WTC11 (cell line): ENCODE measurements around the gene RGS11. TPM values are rescaled to one million over a fixed set of nuclear protein-coding genes. Genes with fewer than 3 reads are reported as not detected.

Source experiments
- ATAC-seq: fragments of 200-7000 bp; cut with Tn5 transposase; 2 replicates; pipeline ENCODE4 v1.10.0; 2021; ENCODE audit warnings: mild to moderate bottlenecking, moderate library complexity
- CTCF ChIA-PET: fragments of 300-600 bp; sonication (Branson Sonifier 250); formaldehyde crosslinking; loops from one replicate; lab custom pipeline; 2021; ENCODE audit warnings: antibody characterized with exemption; lab: Charles Lee
- POLR2A ChIA-PET: fragments of 350-600 bp; sonication (Branson Sonifier 250); formaldehyde crosslinking; loops from one replicate; lab custom pipeline; 2021; ENCODE audit warnings: antibody characterized with exemption; lab: Charles Lee
- DNase-seq: peaks from one replicate; pipeline ENCODE4 v3.0.0; 2021; ENCODE audit warnings: low spot score
- H3K27ac Mint-ChIP-seq: 2 replicates; pipeline ENCODE4 v1.8.0; 2021; ENCODE audit warnings: mixed read lengths
- H3K27me3 Mint-ChIP-seq: 2 replicates; pipeline ENCODE4 v1.8.0; 2021; ENCODE audit warnings: low read depth, mild to moderate bottlenecking, moderate library complexity, mixed read lengths
- H3K36me3 Mint-ChIP-seq: 2 replicates; pipeline ENCODE4 v1.8.0; 2021; ENCODE audit warnings: mixed read lengths
- H3K4me1 Mint-ChIP-seq: 2 replicates; pipeline ENCODE4 v1.8.0; 2022; ENCODE audit warnings: mixed read lengths
- H3K4me3 Mint-ChIP-seq: 2 replicates; pipeline ENCODE4 v1.8.0; 2021; ENCODE audit warnings: mild to moderate bottlenecking, moderate library complexity, mixed read lengths
- H3K9me3 Mint-ChIP-seq: 2 replicates; pipeline ENCODE4 v1.8.0; 2021; ENCODE audit warnings: mixed read lengths
- CBFB ChIP-seq: sonication (generic); formaldehyde crosslinking; IDR thresholded peaks from 2 replicates; pipeline ENCODE4 v1.8.1; 2022; ENCODE audit warnings: mild to moderate bottlenecking, low read depth, missing genetic modification reagents
- E2F5 ChIP-seq: sonication (generic); formaldehyde crosslinking; IDR thresholded peaks from 2 replicates; pipeline ENCODE4 v1.8.1; 2022; ENCODE audit warnings: mild to moderate bottlenecking, moderate library complexity, missing genetic modification reagents
- EMX1 ChIP-seq: fragments of 250-450 bp; sonication (Bioruptor Pico); IDR thresholded peaks from 2 replicates; pipeline ENCODE4 v1.8.0; 2021; ENCODE audit warnings: mild to moderate bottlenecking
- ESRRA ChIP-seq: sonication (generic); formaldehyde crosslinking; IDR thresholded peaks from 2 replicates; pipeline ENCODE4 v1.8.1; 2022; ENCODE audit warnings: mild to moderate bottlenecking, missing genetic modification reagents, borderline replicate concordance
- FOXP1 ChIP-seq: sonication (generic); formaldehyde crosslinking; IDR thresholded peaks from 2 replicates; pipeline ENCODE4 v1.8.0; 2022; ENCODE audit warnings: missing genetic modification reagents, mild to moderate bottlenecking, moderate library complexity, borderline replicate concordance
- IRF1 ChIP-seq: sonication (generic); formaldehyde crosslinking; IDR thresholded peaks from 2 replicates; pipeline ENCODE4 v1.8.0; 2023; ENCODE audit warnings: missing genetic modification reagents
- JUN ChIP-seq: sonication (generic); formaldehyde crosslinking; IDR thresholded peaks from 2 replicates; pipeline ENCODE4 v1.8.0; 2023; ENCODE audit warnings: mild to moderate bottlenecking, missing genetic modification reagents
- MYBL2 ChIP-seq: sonication (generic); formaldehyde crosslinking; IDR thresholded peaks from 2 replicates; pipeline ENCODE4 v1.8.1; 2023; ENCODE audit warnings: mild to moderate bottlenecking, moderate library complexity, missing genetic modification reagents
- NFYB ChIP-seq: sonication (generic); formaldehyde crosslinking; conservative IDR thresholded peaks from 2 replicates; pipeline ENCODE4 v1.8.0; 2022; ENCODE audit warnings: low read depth, missing genetic modification reagents
- NR1H2 ChIP-seq: sonication (generic); formaldehyde crosslinking; IDR thresholded peaks from 2 replicates; pipeline ENCODE4 v1.9.0; 2021; ENCODE audit warnings: mild to moderate bottlenecking, moderate library complexity, missing genetic modification reagents
- NR2C2 ChIP-seq: sonication (generic); formaldehyde crosslinking; IDR thresholded peaks from 2 replicates; pipeline ENCODE4 v1.8.0; 2022; ENCODE audit warnings: mild to moderate bottlenecking, missing genetic modification reagents
- OVOL2 ChIP-seq: fragments of 250-450 bp; sonication (Bioruptor Pico); IDR thresholded peaks from 2 replicates; pipeline ENCODE4 v1.9.0; 2021; ENCODE audit warnings: mild to moderate bottlenecking, borderline replicate concordance
- SOX15 ChIP-seq: fragments of 250-450 bp; sonication (Bioruptor Pico); IDR thresholded peaks from 2 replicates; pipeline ENCODE4 v1.9.0; 2021; ENCODE audit warnings: mild to moderate bottlenecking
- TCF7 ChIP-seq: sonication (generic); formaldehyde crosslinking; IDR thresholded peaks from 2 replicates; pipeline ENCODE4 v1.8.0; 2022; ENCODE audit warnings: mild to moderate bottlenecking, low read depth, missing genetic modification reagents, moderate library complexity
- TEAD4 ChIP-seq: sonication (generic); formaldehyde crosslinking; IDR thresholded peaks from 2 replicates; pipeline ENCODE4 v1.8.0; 2022; ENCODE audit warnings: mild to moderate bottlenecking, missing genetic modification reagents
- TP53 ChIP-seq: sonication (generic); formaldehyde crosslinking; IDR thresholded peaks from 2 replicates; pipeline ENCODE4 v1.8.1; 2023; ENCODE audit warnings: mild to moderate bottlenecking, missing genetic modification reagents
- ZNF121 ChIP-seq: sonication (generic); formaldehyde crosslinking; IDR thresholded peaks from 2 replicates; pipeline ENCODE4 v1.8.0; 2023; ENCODE audit warnings: missing genetic modification reagents
- ZNF423 ChIP-seq: fragments of 250-450 bp; sonication (Bioruptor Pico); IDR thresholded peaks from 2 replicates; pipeline ENCODE4 v2.1.2; 2022; ENCODE audit warnings: mild to moderate bottlenecking, moderate library complexity
- ZNF512 ChIP-seq: sonication (generic); formaldehyde crosslinking; IDR thresholded peaks from 2 replicates; pipeline ENCODE4 v1.8.1; 2022; ENCODE audit warnings: missing genetic modification reagents, borderline replicate concordance
- total RNA-seq: library from RNA; stranded (reverse); gene quantifications from 3 replicates; pipeline ENCODE4 v1.2.3, GENCODE V29; 2021
- TF ChIP-seq, protein P1 (sequence below): sonication (generic); formaldehyde crosslinking; IDR thresholded peaks from 2 replicates; pipeline ENCODE4 v1.8.0; 2022; ENCODE audit warnings: mild to moderate bottlenecking, missing genetic modification reagents
- TF ChIP-seq, protein P2 (sequence below): fragments of 250-450 bp; sonication (Bioruptor Pico); IDR thresholded peaks from 2 replicates; pipeline ENCODE4 v1.8.0; 2021; ENCODE audit warnings: mild to moderate bottlenecking
- TF ChIP-seq, protein P3 (sequence below): fragments of 250-450 bp; sonication (Bioruptor Pico); conservative IDR thresholded peaks from 2 replicates; pipeline ENCODE4 v1.9.0; 2021; ENCODE audit warnings: mild to moderate bottlenecking
- TF ChIP-seq, protein P4 (sequence below): fragments of 250-450 bp; sonication (Bioruptor Pico); IDR thresholded peaks from 2 replicates; pipeline ENCODE4 v2.1.2; 2022; ENCODE audit warnings: mild to moderate bottlenecking, moderate library complexity
- TF ChIP-seq, protein P5 (sequence below): sonication (generic); formaldehyde crosslinking; IDR thresholded peaks from 2 replicates; pipeline ENCODE4 v1.8.0; 2023; ENCODE audit warnings: missing genetic modification reagents, mild to moderate bottlenecking, borderline replicate concordance

RGS11 gene
- total RNA-seq, 1 experiment from 2014 or later = 1.8 TPM

DNA sequence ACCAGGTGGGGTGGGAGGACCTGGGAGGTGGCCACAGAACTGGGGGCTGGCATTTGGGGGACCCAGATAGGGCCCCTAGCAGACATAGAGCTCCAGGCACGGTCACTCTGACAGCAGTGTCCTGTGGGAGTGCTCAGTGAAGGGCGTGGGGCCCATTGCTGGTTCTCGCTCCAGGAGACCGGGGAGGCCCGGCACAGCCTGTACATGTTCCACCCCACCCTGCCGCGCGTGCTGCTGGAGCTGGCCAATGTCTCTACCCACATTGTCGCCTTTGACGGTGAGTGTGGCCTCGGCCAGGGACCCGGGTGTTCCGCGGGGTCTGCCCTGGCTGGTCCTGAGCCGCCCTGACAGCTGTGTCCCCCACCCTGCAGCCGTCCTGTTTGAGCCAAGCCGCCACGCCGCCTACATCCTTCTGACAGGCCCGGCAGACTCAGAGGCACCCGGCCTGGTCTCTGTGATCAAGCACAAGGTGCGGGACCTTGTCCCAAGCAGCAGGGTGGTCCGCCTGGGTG lies 11.2 kb downstream of the RGS11 start:
- Mint-ChIP-seq H3K9me3 (no peaks in the 10 kb centered on the region), H3K27me3 (no peaks in the 10 kb centered on the region), H3K4me3 (no peak overlapping the region), H3K27ac (no peak overlapping the region), H3K36me3 (peaks cover 6% of the 10 kb centered on the region; the same call in 1 of the 2 replicates), H3K4me1 (no peaks in the 10 kb centered on the region)
- no peak for ATAC-seq
- CTCF ChIA-PET = interaction anchor here (1.1 kb wide), 1 partner anchor 88 kb away, joined by 5 read pairs; no protein-coding TSS in a partner anchor
- POLR2A ChIA-PET = no interaction called here
- no peak for DNase-seq
- no peak for TF ChIP-seq IRF1
- TF ChIP-seq ZNF423 (CRISPR knock-in tag) = no peak
- no peak for TF ChIP-seq ESRRA (CRISPR knock-in tag)
- no peak for TF ChIP-seq NR2C2
- TF ChIP-seq ZNF121 (CRISPR knock-in tag) = no peak
- TF ChIP-seq TEAD4 (CRISPR knock-in tag) = no peak
- no peak for TF ChIP-seq JUN (CRISPR knock-in tag)
- TF ChIP-seq SOX15 (CRISPR knock-in tag) = no peak
- no peak for TF ChIP-seq TP53
- TF ChIP-seq, protein P1, sequence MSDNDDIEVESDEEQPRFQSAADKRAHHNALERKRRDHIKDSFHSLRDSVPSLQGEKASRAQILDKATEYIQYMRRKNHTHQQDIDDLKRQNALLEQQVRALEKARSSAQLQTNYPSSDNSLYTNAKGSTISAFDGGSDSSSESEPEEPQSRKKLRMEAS (CRISPR knock-in tag) = no peak
- TF ChIP-seq, protein P2, sequence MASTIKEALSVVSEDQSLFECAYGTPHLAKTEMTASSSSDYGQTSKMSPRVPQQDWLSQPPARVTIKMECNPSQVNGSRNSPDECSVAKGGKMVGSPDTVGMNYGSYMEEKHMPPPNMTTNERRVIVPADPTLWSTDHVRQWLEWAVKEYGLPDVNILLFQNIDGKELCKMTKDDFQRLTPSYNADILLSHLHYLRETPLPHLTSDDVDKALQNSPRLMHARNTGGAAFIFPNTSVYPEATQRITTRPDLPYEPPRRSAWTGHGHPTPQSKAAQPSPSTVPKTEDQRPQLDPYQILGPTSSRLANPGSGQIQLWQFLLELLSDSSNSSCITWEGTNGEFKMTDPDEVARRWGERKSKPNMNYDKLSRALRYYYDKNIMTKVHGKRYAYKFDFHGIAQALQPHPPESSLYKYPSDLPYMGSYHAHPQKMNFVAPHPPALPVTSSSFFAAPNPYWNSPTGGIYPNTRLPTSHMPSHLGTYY = no peak

- H3K27me3 Mint-ChIP-seq = no peaks in the 10 kb centered on the region
- H3K4me1 Mint-ChIP-seq = no peaks in the 10 kb centered on the region
- H3K27ac Mint-ChIP-seq = no peak overlapping the region
- H3K9me3 Mint-ChIP-seq = no peaks in the 10 kb centered on the region
- no peak for ATAC-seq
- H3K4me3 Mint-ChIP-seq = no peak overlapping the region
- DNase-seq = no peak
- CTCF ChIA-PET = interaction anchor here (1.1 kb wide), 1 partner anchor 89 kb away, joined by 5 read pairs; no protein-coding TSS in a partner anchor
- H3K36me3 Mint-ChIP-seq = peaks cover 6% of the 10 kb centered on the region; the same call in 1 of the 2 replicates
- POLR2A ChIA-PET = no interaction called here
- TF ChIP-seq FOXP1 (CRISPR knock-in tag) (no peak), TEAD4 (CRISPR knock-in tag) (no peak), MYBL2 (CRISPR knock-in tag) (no peak), ZNF121 (CRISPR knock-in tag) (no peak), EMX1 (CRISPR knock-in tag) (no peak), ZNF512 (no peak), CBFB (CRISPR knock-in tag) (no peak), NFYB (CRISPR knock-in tag) (no peak), OVOL2 (no peak), NR1H2 (CRISPR knock-in tag) (no peak), E2F5 (CRISPR knock-in tag) (no peak), TCF7 (no peak)
- TF ChIP-seq, protein P3, sequence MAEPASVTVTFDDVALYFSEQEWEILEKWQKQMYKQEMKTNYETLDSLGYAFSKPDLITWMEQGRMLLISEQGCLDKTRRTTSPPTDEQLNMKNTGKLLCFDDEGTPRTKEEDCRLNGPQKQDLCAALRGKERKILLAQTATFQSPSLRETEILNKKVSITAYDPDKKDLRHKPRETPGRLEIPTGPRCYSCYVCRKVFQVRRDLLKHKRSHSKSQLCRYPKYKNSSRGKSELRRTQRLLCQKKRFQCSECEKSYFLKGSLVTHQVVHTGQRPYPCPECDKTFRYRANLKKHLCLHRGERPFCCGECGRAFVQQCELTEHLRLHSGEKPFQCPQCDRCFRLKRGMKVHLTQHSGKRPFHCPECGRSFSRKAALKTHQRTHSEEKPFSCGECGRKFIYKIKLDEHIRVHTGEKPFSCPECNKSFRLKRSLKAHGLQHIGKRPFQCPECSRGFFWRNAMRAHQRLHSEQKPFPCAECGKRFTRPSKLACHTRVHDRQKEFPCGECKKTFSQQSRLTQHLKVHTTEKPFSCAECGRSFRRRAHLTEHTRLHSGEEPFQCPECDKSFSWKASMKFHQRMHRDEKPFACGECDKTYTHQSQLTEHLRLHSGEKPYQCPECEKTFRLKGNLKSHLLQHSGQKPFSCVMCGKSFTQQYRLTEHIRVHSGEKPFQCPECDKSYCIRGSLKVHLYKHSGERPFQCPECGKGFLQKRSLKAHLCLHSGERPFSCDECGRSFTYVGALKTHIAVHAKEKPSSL (CRISPR knock-in tag) = no peak
- TF ChIP-seq, protein P4, sequence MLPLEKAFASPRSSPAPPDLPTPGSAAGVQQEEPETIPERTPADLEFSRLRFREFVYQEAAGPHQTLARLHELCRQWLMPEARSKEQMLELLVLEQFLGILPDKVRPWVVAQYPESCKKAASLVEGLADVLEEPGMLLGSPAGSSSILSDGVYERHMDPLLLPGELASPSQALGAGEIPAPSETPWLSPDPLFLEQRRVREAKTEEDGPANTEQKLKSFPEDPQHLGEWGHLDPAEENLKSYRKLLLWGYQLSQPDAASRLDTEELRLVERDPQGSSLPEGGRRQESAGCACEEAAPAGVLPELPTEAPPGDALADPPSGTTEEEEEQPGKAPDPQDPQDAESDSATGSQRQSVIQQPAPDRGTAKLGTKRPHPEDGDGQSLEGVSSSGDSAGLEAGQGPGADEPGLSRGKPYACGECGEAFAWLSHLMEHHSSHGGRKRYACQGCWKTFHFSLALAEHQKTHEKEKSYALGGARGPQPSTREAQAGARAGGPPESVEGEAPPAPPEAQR (CRISPR knock-in tag) = no peak
- TF ChIP-seq, protein P5, sequence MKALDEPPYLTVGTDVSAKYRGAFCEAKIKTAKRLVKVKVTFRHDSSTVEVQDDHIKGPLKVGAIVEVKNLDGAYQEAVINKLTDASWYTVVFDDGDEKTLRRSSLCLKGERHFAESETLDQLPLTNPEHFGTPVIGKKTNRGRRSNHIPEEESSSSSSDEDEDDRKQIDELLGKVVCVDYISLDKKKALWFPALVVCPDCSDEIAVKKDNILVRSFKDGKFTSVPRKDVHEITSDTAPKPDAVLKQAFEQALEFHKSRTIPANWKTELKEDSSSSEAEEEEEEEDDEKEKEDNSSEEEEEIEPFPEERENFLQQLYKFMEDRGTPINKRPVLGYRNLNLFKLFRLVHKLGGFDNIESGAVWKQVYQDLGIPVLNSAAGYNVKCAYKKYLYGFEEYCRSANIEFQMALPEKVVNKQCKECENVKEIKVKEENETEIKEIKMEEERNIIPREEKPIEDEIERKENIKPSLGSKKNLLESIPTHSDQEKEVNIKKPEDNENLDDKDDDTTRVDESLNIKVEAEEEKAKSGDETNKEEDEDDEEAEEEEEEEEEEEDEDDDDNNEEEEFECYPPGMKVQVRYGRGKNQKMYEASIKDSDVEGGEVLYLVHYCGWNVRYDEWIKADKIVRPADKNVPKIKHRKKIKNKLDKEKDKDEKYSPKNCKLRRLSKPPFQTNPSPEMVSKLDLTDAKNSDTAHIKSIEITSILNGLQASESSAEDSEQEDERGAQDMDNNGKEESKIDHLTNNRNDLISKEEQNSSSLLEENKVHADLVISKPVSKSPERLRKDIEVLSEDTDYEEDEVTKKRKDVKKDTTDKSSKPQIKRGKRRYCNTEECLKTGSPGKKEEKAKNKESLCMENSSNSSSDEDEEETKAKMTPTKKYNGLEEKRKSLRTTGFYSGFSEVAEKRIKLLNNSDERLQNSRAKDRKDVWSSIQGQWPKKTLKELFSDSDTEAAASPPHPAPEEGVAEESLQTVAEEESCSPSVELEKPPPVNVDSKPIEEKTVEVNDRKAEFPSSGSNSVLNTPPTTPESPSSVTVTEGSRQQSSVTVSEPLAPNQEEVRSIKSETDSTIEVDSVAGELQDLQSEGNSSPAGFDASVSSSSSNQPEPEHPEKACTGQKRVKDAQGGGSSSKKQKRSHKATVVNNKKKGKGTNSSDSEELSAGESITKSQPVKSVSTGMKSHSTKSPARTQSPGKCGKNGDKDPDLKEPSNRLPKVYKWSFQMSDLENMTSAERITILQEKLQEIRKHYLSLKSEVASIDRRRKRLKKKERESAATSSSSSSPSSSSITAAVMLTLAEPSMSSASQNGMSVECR (CRISPR knock-in tag) = no peak
These were observed 11.8 kb downstream of the RGS11 start for GRCh38 chr16:263944-264343.
